OCI-LY7 (cell line): ENCODE results near the gene RAB32. TPM values are rescaled to one million over a fixed set of nuclear protein-coding genes. Genes with fewer than 3 reads are reported as not detected.

ENCODE experiments used
- BruUV-seq: library from RNA; stranded (reverse); fragments of 400-500 nt; replicated peaks from 2 replicates; lab custom pipeline; 2021; lab: Mats Ljungman, UMichigan
- CTCF ChIA-PET: fragments of 300-600 bp; sonication (Branson Sonifier 250); formaldehyde crosslinking; loops from one replicate; lab custom pipeline; 2022; ENCODE audit warnings: antibody characterized with exemption; ENCODE audit not compliant: unreplicated experiment; lab: Charles Lee
- POLR2A ChIA-PET: fragments of 300-600 bp; sonication (Branson Sonifier 250); formaldehyde crosslinking; loops from one replicate; lab custom pipeline; 2022; ENCODE audit warnings: antibody characterized with exemption; lab: Charles Lee
- DNase-seq: peaks from one replicate; pipeline ENCODE4 v3.0.0-alpha.2; 2015; ENCODE audit warnings: low spot score
- H2AFZ ChIP-seq: fragments of 200-600 bp; sonication (generic), shearing (Covaris generic); 2 replicates; pipeline ENCODE4 v1.6.1; 2014; ENCODE audit warnings: mild to moderate bottlenecking, antibody characterized with exemption, low read length, moderate library complexity
- H3K27ac ChIP-seq: fragments of 200-600 bp; sonication (generic); 2 replicates; pipeline ENCODE4 v1.5.1; 2014; ENCODE audit warnings: mixed run types, low read depth, mild to moderate bottlenecking, moderate library complexity, low read length, inconsistent platforms; ENCODE audit not compliant: poor library complexity, severe bottlenecking
- H3K36me3 ChIP-seq: fragments of 200-600 bp; sonication (generic); 2 replicates; pipeline ENCODE4 v1.6.1; 2014; ENCODE audit warnings: mild to moderate bottlenecking, antibody characterized with exemption, low read length, moderate library complexity, mixed read lengths; ENCODE audit not compliant: insufficient read depth
- H3K4me1 ChIP-seq: fragments of 200-600 bp; sonication (generic); 2 replicates; pipeline ENCODE4 v1.5.1; 2014; ENCODE audit warnings: mild to moderate bottlenecking, low read length; ENCODE audit not compliant: insufficient read depth, poor library complexity, severe bottlenecking
- H3K4me2 ChIP-seq: fragments of 200-600 bp; sonication (generic); 2 replicates; pipeline ENCODE4 v1.6.1; 2014; ENCODE audit warnings: mild to moderate bottlenecking, low read length
- H3K4me3 ChIP-seq: fragments of 200-600 bp; sonication (generic); 2 replicates; pipeline ENCODE4 v1.5.1; 2014; ENCODE audit warnings: mild to moderate bottlenecking, low read depth, low read length; ENCODE audit not compliant: poor library complexity, severe bottlenecking
- H3K79me2 ChIP-seq: fragments of 200-600 bp; sonication (generic); 2 replicates; pipeline ENCODE4 v1.6.1; 2016; ENCODE audit warnings: low read depth, mild to moderate bottlenecking, low read length, moderate library complexity, mixed read lengths; ENCODE audit not compliant: insufficient read depth
- H3K9me2 ChIP-seq: fragments of 200-600 bp; sonication (generic); 2 replicates; pipeline ENCODE4 v1.6.1; 2016; ENCODE audit warnings: mild to moderate bottlenecking, low read length, mixed read lengths; ENCODE audit not compliant: insufficient read depth
- H3K9me3 ChIP-seq: fragments of 200-600 bp; sonication (generic); 2 replicates; pipeline ENCODE4 v1.6.1; 2014; ENCODE audit warnings: mild to moderate bottlenecking, mixed run types, low read length, mixed read lengths
- H4K20me1 ChIP-seq: fragments of 200-600 bp; sonication (generic); 2 replicates; pipeline ENCODE4 v1.6.1; 2014; ENCODE audit warnings: mild to moderate bottlenecking, antibody characterized with exemption, low read length, moderate library complexity, mixed read lengths; ENCODE audit not compliant: insufficient read depth
- EZH2phosphoT487 ChIP-seq: fragments of 200-600 bp; sonication (generic); IDR thresholded peaks from 2 replicates; pipeline ENCODE4 v1.6.1; 2018; ENCODE audit warnings: low read depth, borderline replicate concordance, mild to moderate bottlenecking, mixed run types, antibody characterized with exemption, low read length, moderate library complexity, mixed read lengths
- intact Hi-C: fragments of 100-400 bp; cut with micrococcal nuclease; formaldehyde crosslinking; loops from one replicate; pipeline ENCODE4 v1.10.0; 2022; ENCODE audit not compliant: unreplicated experiment
- total RNA-seq, 2 experiments: library from RNA; depleted of rRNA in 1 of 2; stranded (reverse); fragments of >200 nt in 1 of 2; shearing (Covaris generic) in 1 of 2; gene quantifications; 2 replicates each; pipeline ENCODE4 v1.2.3, GENCODE V29; 2014 to 2022
- TF ChIP-seq, protein P1 (sequence below): fragments of 200-600 bp; sonication (generic); conservative IDR thresholded peaks from 2 replicates; pipeline ENCODE4 v1.5.1; 2014; ENCODE audit warnings: mild to moderate bottlenecking, antibody characterized with exemption, low read length, moderate library complexity, mixed read lengths

RAB32 gene
- total RNA-seq, 2 experiments from 2014 or later, result not detected

DNA sequence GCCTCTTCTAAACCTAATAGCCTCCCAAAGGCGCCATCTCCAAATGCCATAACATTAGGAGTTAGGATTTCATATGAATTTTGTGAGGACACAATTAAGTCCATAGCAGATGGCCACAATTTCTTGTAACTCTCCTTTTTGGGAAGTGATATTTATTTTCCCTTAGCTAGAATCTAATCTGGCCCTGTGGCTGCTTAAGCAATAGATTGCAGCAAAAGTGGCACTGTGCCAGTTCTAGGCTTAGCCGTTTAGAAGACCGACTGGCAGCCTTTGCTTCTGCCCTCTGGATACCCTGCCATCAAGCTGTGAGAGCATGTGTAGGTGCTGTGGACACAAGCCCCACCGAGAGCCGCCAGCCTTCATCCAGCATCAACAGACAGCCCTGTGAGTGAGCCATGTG lies 39.2 kb downstream of the RAB32 start:
- no peak for DNase-seq
- intact Hi-C loops, result no loop called here
- Histone ChIP-seq H3K4me3 (no peak overlapping the region), H3K9me3 (no peaks in the 10 kb centered on the region), H3K79me2 (no peaks in the 10 kb centered on the region), H3K9me2 (no peaks in the 10 kb centered on the region), H2AFZ (no peak overlapping the region), H3K4me2 (no peak overlapping the region), H3K4me1 (no peaks in the 10 kb centered on the region), H4K20me1 (no peaks in the 10 kb centered on the region), H3K27ac (no peak overlapping the region), H3K36me3 (no peaks in the 10 kb centered on the region)
- BruUV-seq, result no TSS peak
- TF ChIP-seq EZH2phosphoT487, result no peak
- TF ChIP-seq, protein P1, sequence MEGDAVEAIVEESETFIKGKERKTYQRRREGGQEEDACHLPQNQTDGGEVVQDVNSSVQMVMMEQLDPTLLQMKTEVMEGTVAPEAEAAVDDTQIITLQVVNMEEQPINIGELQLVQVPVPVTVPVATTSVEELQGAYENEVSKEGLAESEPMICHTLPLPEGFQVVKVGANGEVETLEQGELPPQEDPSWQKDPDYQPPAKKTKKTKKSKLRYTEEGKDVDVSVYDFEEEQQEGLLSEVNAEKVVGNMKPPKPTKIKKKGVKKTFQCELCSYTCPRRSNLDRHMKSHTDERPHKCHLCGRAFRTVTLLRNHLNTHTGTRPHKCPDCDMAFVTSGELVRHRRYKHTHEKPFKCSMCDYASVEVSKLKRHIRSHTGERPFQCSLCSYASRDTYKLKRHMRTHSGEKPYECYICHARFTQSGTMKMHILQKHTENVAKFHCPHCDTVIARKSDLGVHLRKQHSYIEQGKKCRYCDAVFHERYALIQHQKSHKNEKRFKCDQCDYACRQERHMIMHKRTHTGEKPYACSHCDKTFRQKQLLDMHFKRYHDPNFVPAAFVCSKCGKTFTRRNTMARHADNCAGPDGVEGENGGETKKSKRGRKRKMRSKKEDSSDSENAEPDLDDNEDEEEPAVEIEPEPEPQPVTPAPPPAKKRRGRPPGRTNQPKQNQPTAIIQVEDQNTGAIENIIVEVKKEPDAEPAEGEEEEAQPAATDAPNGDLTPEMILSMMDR, result no peak
- ChIA-PET POLR2A (interaction anchor here (0.9 to 2.9 kb wide), 2 partner anchors 8 to 47 kb away, joined by 3 to 6 read pairs; no protein-coding TSS in a partner anchor), CTCF (no interaction called here)

DNA sequence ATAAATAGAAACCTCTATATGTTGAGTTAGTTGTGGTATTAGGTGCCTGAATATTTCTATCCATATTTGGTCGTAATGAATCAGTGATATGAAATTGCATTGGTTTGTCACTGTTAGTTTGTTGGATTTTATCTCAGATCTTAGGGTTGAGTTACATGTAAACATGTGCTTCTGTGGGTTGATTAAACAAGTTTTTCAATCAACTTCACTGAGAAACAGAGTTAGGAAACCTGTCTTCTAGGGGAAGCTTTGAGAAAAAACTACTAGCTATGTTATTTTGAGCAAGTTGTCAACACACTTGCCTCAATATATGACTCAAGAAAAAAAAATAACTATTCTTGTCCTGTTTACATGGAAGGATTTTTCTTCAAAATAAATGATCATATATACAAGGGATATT lies 40.3 kb downstream of the RAB32 start:
- Histone ChIP-seq H3K4me3 (no peak overlapping the region), H3K4me1 (no peaks in the 10 kb centered on the region), H3K9me2 (no peaks in the 10 kb centered on the region), H3K27ac (no peak overlapping the region), H3K36me3 (no peaks in the 10 kb centered on the region), H4K20me1 (no peaks in the 10 kb centered on the region), H3K4me2 (no peak overlapping the region), H2AFZ (no peak overlapping the region), H3K79me2 (no peaks in the 10 kb centered on the region), H3K9me3 (no peaks in the 10 kb centered on the region)
- ChIA-PET POLR2A (interaction anchor here (0.7 to 0.9 kb wide), 2 partner anchors 48 to 269 kb away, joined by 3 read pairs; no protein-coding TSS in a partner anchor), CTCF (no interaction called here)
- BruUV-seq, result no TSS peak
- DNase-seq, result no peak
- no peak for TF ChIP-seq EZH2phosphoT487
- TF ChIP-seq, protein P1, result no peak
- intact Hi-C loops, result no loop called here

DNA sequence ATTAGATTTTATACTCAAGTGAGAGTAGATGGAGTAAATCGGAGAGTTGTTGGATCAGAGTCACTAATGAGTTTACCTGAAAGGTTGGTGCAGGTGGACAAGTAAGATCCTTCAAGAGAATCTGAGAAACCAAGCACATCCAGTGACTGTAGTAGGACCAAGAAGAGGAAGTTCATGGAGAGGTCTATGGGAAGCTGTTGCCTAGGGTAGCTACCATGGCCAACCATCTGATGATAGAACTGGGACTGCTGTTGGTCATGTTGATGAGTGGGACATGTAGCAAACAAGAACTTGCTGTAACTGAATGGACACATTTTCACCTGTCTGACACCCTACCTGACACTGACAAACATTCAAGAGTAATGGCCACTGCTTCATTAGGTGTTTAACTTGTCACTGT lies 43.8 kb downstream of the RAB32 start:
- no peaks in the 10 kb centered on the region for H3K9me2 ChIP-seq
- no peak overlapping the region for H2AFZ ChIP-seq

More for the DNA sequence above, 43.8 kb downstream of the RAB32 start:
- Histone ChIP-seq H3K4me2 (no peak overlapping the region), H3K4me3 (no peak overlapping the region), H3K9me3 (no peaks in the 10 kb centered on the region), H3K79me2 (no peaks in the 10 kb centered on the region), H3K36me3 (no peaks in the 10 kb centered on the region), H3K4me1 (no peaks in the 10 kb centered on the region), H3K27ac (no peak overlapping the region), H4K20me1 (no peaks in the 10 kb centered on the region)
- ChIA-PET POLR2A (interaction anchor here (1.2 kb wide), 1 partner anchor 9 kb away, joined by 4 read pairs; no protein-coding TSS in a partner anchor), CTCF (no interaction called here)
- TF ChIP-seq, protein P1, result no peak
- TF ChIP-seq EZH2phosphoT487, result no peak
- no TSS peak for BruUV-seq
- no peak for DNase-seq
- intact Hi-C loops, result no loop called here
